Measurements from ENCODE around the gene JARID2. TPM values are rescaled to one million over a fixed set of nuclear protein-coding genes. Genes with fewer than 3 reads are reported as not detected.

JARID2 gene
- total and polyA plus RNA-seq, 2 of the 4 experiments (the other 2 are of a cell fraction): 9.6 to 12.9 TPM

GRCh38 chr6:15303162-15303919 is 57.5 kb downstream of the JARID2 start:
- H3K23ac ChIP-seq (ENCODE audit: low read depth, low read length): no peak overlapping the region
- H4K8ac ChIP-seq (ENCODE audit: low read depth in 2 of 2, low read length in 2 of 2): no peak overlapping the region
- H2AK5ac ChIP-seq (ENCODE audit: low read depth, low read length): no peak overlapping the region
- ChIA-PET POLR2A (ENCODE audit: unreplicated experiment) (no interaction called here), CTCF (no interaction called here)
- H4K91ac ChIP-seq (ENCODE audit: insufficient read depth, low read depth, low read length): no peak overlapping the region
- H4K20me1 ChIP-seq (ENCODE audit: insufficient read depth, low read length): peaks cover 78% of the 10 kb centered on the region
- no peak overlapping the region for H3K9ac ChIP-seq (ENCODE audit: low read depth, low read length)
- H3K36me3 ChIP-seq (ENCODE audit: control insufficient read depth, insufficient read depth, low read length): no peaks in the 10 kb centered on the region
- no peak overlapping the region for H3K18ac ChIP-seq (ENCODE audit: low read depth, low read length)
- no peak overlapping the region for H2AFZ ChIP-seq (replicated peaks; ENCODE audit: low read length, poor library complexity)
- no peak overlapping the region for H3K4me3 ChIP-seq (ENCODE audit: insufficient read depth, low read depth, low read length)
- no peak for TF ChIP-seq MAZ (IDR thresholded peaks at IDR 0.05; ENCODE audit: borderline replicate concordance, low read depth, low read length)
- TF ChIP-seq NFE2L2 (IDR thresholded peaks at IDR 0.05; ENCODE audit: low read depth, low read length): no peak
- no peak for TF ChIP-seq ELK1 (IDR thresholded peaks at IDR 0.05; ENCODE audit: borderline replicate concordance, low read depth, low read length)
- no peak for TF ChIP-seq RFX5 (IDR thresholded peaks at IDR 0.05; ENCODE audit: low read depth, low read length)
- no peak for TF ChIP-seq FOS (IDR thresholded peaks at IDR 0.05; ENCODE audit: low read depth, low read length)
- TF ChIP-seq POLR2A (IDR thresholded peaks at IDR 0.05; ENCODE audit: low read depth, low read length): no peak
- no peak for TF ChIP-seq MXI1 (IDR thresholded peaks at IDR 0.05; ENCODE audit: borderline replicate concordance, low read depth, low read length)
- TF ChIP-seq, protein P1, sequence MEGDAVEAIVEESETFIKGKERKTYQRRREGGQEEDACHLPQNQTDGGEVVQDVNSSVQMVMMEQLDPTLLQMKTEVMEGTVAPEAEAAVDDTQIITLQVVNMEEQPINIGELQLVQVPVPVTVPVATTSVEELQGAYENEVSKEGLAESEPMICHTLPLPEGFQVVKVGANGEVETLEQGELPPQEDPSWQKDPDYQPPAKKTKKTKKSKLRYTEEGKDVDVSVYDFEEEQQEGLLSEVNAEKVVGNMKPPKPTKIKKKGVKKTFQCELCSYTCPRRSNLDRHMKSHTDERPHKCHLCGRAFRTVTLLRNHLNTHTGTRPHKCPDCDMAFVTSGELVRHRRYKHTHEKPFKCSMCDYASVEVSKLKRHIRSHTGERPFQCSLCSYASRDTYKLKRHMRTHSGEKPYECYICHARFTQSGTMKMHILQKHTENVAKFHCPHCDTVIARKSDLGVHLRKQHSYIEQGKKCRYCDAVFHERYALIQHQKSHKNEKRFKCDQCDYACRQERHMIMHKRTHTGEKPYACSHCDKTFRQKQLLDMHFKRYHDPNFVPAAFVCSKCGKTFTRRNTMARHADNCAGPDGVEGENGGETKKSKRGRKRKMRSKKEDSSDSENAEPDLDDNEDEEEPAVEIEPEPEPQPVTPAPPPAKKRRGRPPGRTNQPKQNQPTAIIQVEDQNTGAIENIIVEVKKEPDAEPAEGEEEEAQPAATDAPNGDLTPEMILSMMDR (conservative IDR thresholded peaks at IDR 0.05; ENCODE audit: low read depth, low read length): no peak
- no peak for TF ChIP-seq BHLHE40 (IDR thresholded peaks at IDR 0.05; ENCODE audit: low read depth, low read length)
- no peak for TF ChIP-seq RCOR1 (IDR thresholded peaks at IDR 0.05; ENCODE audit: insufficient replicate concordance, low read length)
- no peak for TF ChIP-seq CHD1 (IDR thresholded peaks at IDR 0.05; ENCODE audit: low read depth, low read length)
- no peak for TF ChIP-seq CEBPB (IDR thresholded peaks at IDR 0.05; ENCODE audit: low read depth, low read length)
- TF ChIP-seq MAFK (IDR thresholded peaks at IDR 0.05; ENCODE audit: low read depth, low read length): no peak
- TF ChIP-seq SMC3 (IDR thresholded peaks at IDR 0.05; ENCODE audit: low read depth, low read length): no peak
- TF ChIP-seq RAD21 (IDR thresholded peaks at IDR 0.05; ENCODE audit: low read length): no peak
- H3K4me1 ChIP-seq (ENCODE audit: control insufficient read depth, insufficient read depth, low read length): peaks cover 32% of the 10 kb centered on the region
- dilution Hi-C loops (cut with HindIII; ENCODE audit: low sequenced_read_pairs, unreplicated experiment): no loop called here
- no TSS peak for BruUV-seq (replicated peaks)
- H3K9me1 ChIP-seq (ENCODE audit: insufficient read depth, low read length): peaks cover 22% of the 10 kb centered on the region
- no peak overlapping the region for H3K14ac ChIP-seq (replicated peaks; ENCODE audit: low read depth, low read length)
- no peak overlapping the region for H2BK15ac ChIP-seq (ENCODE audit: low read depth, low read length)
- intact Hi-C loops (cut with micrococcal nuclease): no loop called here
- no peaks in the 10 kb centered on the region for H3K9me3 ChIP-seq (ENCODE audit: control insufficient read depth, insufficient read depth, low read length)
- in situ Hi-C loops (cut with MboI; ENCODE audit: low sequenced_read_pairs): no loop called here
- 80% methylated on average over 1 of the region's 7 CpGs; no CpG with 5 or more reads in 1 of the 2 experiments for WGBS, 2 experiments (ENCODE audit: extremely low coverage in 2 of 2, insufficient read length in 1 of 2)
- DNase-seq: no peak
- no peak overlapping the region for H3K27ac ChIP-seq (ENCODE audit: insufficient read depth, low read length)
- no peak overlapping the region for H2BK120ac ChIP-seq (ENCODE audit: low read depth, low read length)
- no peak overlapping the region for H3K4me2 ChIP-seq (ENCODE audit: low read depth, low read length)
- no peak overlapping the region for H3K56ac ChIP-seq (ENCODE audit: extremely low read depth, insufficient read depth, low read length)
- H3K79me1 ChIP-seq (ENCODE audit: low read depth in 1 of 2, low read length in 2 of 2): peaks cover 29 to 83% of the 10 kb centered on the region in 2 experiments
- no peaks in the 10 kb centered on the region for H3K27me3 ChIP-seq (ENCODE audit: control insufficient read depth, insufficient read depth, low read length)
- no peak overlapping the region for H4K5ac ChIP-seq (ENCODE audit: low read depth, low read length)
- no peak overlapping the region for H2BK20ac ChIP-seq (ENCODE audit: low read depth, low read length)
- H2AK9ac ChIP-seq (replicated peaks; ENCODE audit: low read depth, low read length, poor library complexity): no peak overlapping the region
- H2BK5ac ChIP-seq (ENCODE audit: low read depth, low read length, poor library complexity, severe bottlenecking): no peak overlapping the region
- no peak overlapping the region for H3K4ac ChIP-seq (ENCODE audit: low read depth, low read length)
- no peak for ATAC-seq (ENCODE audit: low read depth)
